Sigmoid colon (tissue), 4 donors: ENCODE measurements around the gene PCDHGA5.

Experiments used
- EP300 ChIP-seq, 4 donors: sonication (generic); formaldehyde crosslinking; IDR thresholded peaks; one replicate each; pipeline ENCODE4 v1.6.1; 2017; ENCODE audit warnings: antibody characterized with exemption in 4 of 4
- POLR2A ChIP-seq, 2 donors: fragments of 450-650 bp; IDR thresholded peaks; one replicate each; pipeline ENCODE4 v1.6.1; 2016; ENCODE audit warnings: antibody characterized with exemption in 2 of 2, mild to moderate bottlenecking in 2 of 2, moderate library complexity in 2 of 2
- POLR2AphosphoS5 ChIP-seq, 4 donors: sonication (generic); formaldehyde crosslinking; IDR thresholded peaks; one replicate each; pipeline ENCODE4 v1.6.1; 2017; ENCODE audit warnings: antibody characterized with exemption in 4 of 4
- TF ChIP-seq, protein P1 (sequence below), 4 experiments: fragments of 450-650 bp in 3 of 4; fragments of 200-600 bp in 1 of 4; IDR thresholded peaks; one replicate each; pipeline ENCODE4 v1.5.1; 2016 to 2019; ENCODE audit warnings: antibody characterized with exemption in 4 of 4, mild to moderate bottlenecking in 3 of 4, moderate library complexity in 2 of 4

DNA sequence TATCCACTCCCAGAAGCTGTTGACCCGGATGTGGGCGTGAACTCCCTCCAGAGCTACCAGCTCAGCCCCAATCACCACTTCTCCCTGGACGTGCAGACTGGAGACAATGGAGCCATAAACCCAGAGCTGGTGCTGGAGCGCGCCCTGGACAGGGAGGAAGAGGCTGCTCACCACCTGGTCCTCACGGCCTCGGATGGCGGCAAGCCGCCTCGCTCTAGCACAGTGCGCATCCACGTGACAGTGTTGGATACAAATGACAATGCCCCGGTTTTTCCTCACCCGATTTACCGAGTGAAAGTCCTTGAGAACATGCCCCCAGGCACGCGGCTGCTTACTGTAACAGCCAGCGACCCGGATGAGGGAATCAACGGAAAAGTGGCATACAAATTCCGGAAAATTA lies 29.3 kb downstream of the PCDHGA5 start:
- TF ChIP-seq, protein P1, sequence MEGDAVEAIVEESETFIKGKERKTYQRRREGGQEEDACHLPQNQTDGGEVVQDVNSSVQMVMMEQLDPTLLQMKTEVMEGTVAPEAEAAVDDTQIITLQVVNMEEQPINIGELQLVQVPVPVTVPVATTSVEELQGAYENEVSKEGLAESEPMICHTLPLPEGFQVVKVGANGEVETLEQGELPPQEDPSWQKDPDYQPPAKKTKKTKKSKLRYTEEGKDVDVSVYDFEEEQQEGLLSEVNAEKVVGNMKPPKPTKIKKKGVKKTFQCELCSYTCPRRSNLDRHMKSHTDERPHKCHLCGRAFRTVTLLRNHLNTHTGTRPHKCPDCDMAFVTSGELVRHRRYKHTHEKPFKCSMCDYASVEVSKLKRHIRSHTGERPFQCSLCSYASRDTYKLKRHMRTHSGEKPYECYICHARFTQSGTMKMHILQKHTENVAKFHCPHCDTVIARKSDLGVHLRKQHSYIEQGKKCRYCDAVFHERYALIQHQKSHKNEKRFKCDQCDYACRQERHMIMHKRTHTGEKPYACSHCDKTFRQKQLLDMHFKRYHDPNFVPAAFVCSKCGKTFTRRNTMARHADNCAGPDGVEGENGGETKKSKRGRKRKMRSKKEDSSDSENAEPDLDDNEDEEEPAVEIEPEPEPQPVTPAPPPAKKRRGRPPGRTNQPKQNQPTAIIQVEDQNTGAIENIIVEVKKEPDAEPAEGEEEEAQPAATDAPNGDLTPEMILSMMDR (IDR thresholded peaks at IDR 0.05), result no peak
- no peak for TF ChIP-seq POLR2A (IDR thresholded peaks at IDR 0.05)
- no peak for TF ChIP-seq POLR2AphosphoS5 (IDR thresholded peaks at IDR 0.05)
- TF ChIP-seq EP300 (IDR thresholded peaks at IDR 0.05), result no peak
